Erythroblast (primary cell): ENCODE data around the gene ATRX.
"Not testable (repeated sequence)": the region's sequence is repeated elsewhere in the genome, so short reads cannot be mapped to it uniquely, and the experiment has no call there.

Source experiments
- DNase-seq, 2 experiments: peaks; one replicate each; lab custom pipeline; 2025; lab: John Stamatoyannopoulos, UW
- GATA1 ChIP-seq: IDR thresholded peaks from 2 replicates; pipeline ENCODE4 v1.6.1; 2011; ENCODE audit warnings: low read depth, mild to moderate bottlenecking, control low read depth, low read length, moderate library complexity
- POLR2A ChIP-seq: IDR thresholded peaks from 2 replicates; pipeline ENCODE4 v1.6.1; 2011; ENCODE audit warnings: mild to moderate bottlenecking, low read length

ATRX gene, protein sequence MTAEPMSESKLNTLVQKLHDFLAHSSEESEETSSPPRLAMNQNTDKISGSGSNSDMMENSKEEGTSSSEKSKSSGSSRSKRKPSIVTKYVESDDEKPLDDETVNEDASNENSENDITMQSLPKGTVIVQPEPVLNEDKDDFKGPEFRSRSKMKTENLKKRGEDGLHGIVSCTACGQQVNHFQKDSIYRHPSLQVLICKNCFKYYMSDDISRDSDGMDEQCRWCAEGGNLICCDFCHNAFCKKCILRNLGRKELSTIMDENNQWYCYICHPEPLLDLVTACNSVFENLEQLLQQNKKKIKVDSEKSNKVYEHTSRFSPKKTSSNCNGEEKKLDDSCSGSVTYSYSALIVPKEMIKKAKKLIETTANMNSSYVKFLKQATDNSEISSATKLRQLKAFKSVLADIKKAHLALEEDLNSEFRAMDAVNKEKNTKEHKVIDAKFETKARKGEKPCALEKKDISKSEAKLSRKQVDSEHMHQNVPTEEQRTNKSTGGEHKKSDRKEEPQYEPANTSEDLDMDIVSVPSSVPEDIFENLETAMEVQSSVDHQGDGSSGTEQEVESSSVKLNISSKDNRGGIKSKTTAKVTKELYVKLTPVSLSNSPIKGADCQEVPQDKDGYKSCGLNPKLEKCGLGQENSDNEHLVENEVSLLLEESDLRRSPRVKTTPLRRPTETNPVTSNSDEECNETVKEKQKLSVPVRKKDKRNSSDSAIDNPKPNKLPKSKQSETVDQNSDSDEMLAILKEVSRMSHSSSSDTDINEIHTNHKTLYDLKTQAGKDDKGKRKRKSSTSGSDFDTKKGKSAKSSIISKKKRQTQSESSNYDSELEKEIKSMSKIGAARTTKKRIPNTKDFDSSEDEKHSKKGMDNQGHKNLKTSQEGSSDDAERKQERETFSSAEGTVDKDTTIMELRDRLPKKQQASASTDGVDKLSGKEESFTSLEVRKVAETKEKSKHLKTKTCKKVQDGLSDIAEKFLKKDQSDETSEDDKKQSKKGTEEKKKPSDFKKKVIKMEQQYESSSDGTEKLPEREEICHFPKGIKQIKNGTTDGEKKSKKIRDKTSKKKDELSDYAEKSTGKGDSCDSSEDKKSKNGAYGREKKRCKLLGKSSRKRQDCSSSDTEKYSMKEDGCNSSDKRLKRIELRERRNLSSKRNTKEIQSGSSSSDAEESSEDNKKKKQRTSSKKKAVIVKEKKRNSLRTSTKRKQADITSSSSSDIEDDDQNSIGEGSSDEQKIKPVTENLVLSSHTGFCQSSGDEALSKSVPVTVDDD (N-terminal part only)

DNA sequence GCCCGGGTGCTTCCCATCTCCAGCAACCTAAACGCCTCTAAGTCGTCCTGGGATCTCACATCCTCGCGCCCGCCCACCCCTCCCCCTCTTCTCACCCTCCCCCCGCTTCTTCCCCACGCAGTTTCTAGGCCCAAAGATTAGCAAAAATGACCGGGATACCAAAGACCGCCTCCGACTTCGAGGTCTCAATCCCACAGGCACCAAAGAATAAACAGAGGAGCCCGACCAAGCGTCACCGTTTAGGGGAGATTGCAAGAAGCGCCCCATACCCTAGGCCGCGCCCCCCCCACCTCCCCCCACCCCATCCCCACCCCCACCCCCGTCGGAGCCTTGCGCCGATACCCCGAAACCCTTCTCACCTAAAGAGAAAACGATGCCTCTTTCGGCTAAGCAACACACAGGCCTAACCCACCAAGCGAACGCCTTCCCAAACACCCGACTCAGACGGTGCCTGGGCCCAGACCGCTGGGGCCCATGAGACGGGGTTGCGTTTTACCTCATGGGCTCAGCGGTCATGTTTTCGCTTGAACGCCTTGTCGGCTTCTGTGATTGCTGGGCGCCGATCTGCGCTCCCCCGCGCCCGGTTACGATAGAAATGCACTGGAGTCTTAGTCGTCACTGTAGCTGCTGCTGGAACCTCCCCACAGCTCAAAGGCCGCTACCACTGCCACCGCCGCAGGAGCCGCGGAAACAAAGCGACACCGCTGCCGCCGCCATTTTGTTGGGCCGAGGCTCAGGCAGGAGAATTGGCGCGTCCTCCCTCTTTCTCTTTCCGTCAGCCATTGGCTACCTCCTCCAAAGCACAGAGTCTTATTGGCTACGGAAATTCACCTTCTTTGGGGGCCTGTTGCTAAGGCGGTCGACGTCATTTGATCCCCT, at the start of gene ATRX:
ATRX (minus strand) TSS at position 731 of the 879 bp plus-strand sequence; CDS start at position 516, 215 bp downstream.
- TF ChIP-seq GATA1 (no peak), POLR2A (peak; percentile 78)
- DNase-seq: peak; percentile 89 to 90

DNA sequence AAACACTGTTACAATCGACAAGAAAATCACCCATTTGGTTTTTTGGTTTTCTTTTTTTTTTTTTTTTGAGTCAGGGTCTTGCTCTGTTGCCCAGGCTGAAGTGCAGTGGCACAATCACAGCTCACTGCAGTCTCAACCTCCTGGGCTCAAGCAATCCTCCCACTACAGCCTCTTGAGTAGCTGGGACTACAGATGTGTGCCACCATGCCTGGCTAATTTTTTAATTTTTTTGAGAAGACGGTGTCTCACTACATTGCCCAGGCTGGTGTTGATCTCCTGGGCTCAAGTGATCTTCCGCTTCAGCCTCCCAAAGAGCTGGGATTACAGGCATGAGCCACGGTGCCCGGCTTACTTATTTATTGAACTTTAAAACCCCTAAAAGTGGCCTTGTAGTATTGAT, 45.5 kb upstream of the ATRX start:
- DNase-seq: not testable (repeated sequence)

DNA sequence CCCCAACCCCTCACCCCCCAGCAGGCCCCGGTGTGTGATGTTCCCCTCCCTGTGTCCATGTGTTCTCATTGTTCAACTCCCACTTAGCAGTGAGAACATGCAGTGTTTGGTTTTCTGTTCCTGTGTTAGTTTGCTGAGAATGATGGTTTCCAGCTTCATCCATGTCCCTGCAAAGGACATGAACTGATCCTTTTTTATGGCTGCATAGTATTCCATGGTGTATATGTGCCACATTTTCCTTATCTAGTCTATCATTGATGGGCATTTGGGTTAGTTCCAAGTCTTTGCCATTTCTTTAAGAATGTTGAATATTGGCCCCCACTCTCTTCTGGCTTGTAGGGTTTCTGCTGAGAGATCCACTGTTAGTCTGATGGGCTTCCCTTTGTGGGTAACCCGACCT, 36.0 kb upstream of the ATRX start:
- not testable (repeated sequence) for DNase-seq

GRCh38 chrX:77820091-77820727, 34.2 kb upstream of the ATRX start:
- TF ChIP-seq POLR2A (no peak), GATA1 (no peak)
- DNase-seq: no peak

DNA sequence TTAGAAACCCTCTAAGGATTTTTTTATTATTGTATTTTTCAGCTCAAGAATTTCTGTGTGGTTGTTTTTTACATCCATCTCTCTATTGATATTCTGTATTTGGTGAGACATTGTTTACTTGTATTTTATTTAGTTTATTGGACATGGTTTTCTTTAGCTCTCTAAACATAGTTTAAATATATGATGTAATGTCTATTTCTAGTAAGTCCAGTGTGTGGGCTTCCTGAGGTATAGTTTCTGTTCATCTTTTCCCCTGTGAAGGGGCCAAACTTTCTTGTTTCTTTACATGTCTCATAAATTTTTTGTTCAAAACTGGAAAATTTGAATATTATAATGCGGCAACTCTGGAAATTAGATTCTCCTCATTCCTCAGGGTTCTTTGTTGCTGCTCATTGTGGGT, 28.2 kb upstream of the ATRX start:
- DNase-seq: no peak
- TF ChIP-seq POLR2A (no peak), GATA1 (no peak)

- TF ChIP-seq GATA1: no peak
- no peak for TF ChIP-seq POLR2A
- DNase-seq: no peak
These were observed 16.2 kb upstream of the ATRX start for GRCh38 chrX:77802201-77802600.

- TF ChIP-seq GATA1 (no peak), POLR2A (no peak)
- no peak for DNase-seq
These were observed 9.1 kb upstream of the ATRX start for GRCh38 chrX:77795124-77795523.

DNA sequence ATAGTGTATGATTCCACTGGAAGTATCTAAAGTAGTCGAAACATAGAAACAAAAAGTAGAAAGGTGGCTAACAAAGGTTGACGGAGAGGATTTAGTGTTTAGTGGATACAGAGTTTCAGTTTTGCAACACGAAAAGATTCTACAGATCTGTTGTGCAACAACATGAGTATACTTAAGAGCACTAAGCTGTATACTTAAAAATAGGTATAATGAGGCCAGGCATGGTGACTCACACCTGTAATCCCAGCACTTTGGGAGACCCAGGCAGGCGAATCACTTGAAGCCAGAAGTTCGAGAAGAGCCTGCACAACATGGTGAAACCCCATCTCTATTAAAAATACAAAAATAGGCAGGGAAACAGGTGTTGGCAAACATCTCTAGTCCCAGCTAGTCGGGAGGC, 7.9 kb upstream of the ATRX start:
- no peak for DNase-seq
- TF ChIP-seq POLR2A (no peak), GATA1 (no peak)

- DNase-seq: peak; percentile 26 to 53
- TF ChIP-seq GATA1 (no peak), POLR2A (peak; percentile 26)
These were observed 2.0 kb upstream of the ATRX start for GRCh38 chrX:77788050-77788449.

GRCh38 chrX:77786365-77786680, 307 bp upstream of the ATRX start:
- DNase-seq: no peak
- TF ChIP-seq POLR2A (no peak), GATA1 (no peak)

DNA sequence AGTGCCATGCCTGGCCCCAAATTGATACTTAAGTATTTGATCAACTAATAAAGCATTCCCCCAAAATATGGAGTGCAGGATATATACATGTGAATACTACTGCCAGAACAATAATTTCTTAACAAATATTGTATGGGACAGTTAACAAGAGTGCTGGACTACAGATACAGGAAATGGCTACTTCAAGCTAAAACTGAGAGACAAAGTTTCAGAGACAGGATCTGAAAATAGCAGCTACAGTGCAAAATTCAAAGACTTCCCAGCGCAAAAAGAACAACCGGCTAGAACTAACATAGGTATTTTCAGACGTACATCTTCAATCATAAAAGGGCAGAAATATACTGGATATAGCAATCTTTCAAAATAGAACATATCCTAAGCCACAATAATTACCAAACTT, 6.3 kb downstream of the ATRX start:
- no peak for TF ChIP-seq POLR2A
- TF ChIP-seq GATA1: no peak
- no peak for DNase-seq

- DNase-seq: no peak
- TF ChIP-seq POLR2A: no peak
- TF ChIP-seq GATA1: no peak
These were observed 9.4 kb downstream of the ATRX start for GRCh38 chrX:77776659-77777058.

- TF ChIP-seq GATA1 (no peak), POLR2A (no peak)
- DNase-seq: peak in 1 of 2 experiments; percentile 1
These were observed 14.4 kb downstream of the ATRX start for GRCh38 chrX:77771601-77772000.
